NCI-H226 (cell line): ENCODE results near the gene EPHB2.
A peak's percentile ranks its signal among the peaks of the same experiment; 100 is the strongest.

ENCODE experiments used
- DNase-seq: peaks from one replicate; pipeline ENCODE4 v3.0.0-alpha.2; 2015

EPHB2 gene

GRCh38 chr1:22722901-22723550 is 12.4 kb downstream of the EPHB2 start:
- DNase-seq = no peak

GRCh38 chr1:22727873-22728272 is 17.2 kb downstream of the EPHB2 start:
- DNase-seq = no peak

- DNase-seq = no peak
These were observed 18.2 kb downstream of the EPHB2 start for GRCh38 chr1:22728751-22729399.

GRCh38 chr1:22729400-22729773 is 18.7 kb downstream of the EPHB2 start:
- no peak for DNase-seq

- DNase-seq = no peak
These were observed 19.3 kb downstream of the EPHB2 start for GRCh38 chr1:22729912-22730311.

- DNase-seq = peak; percentile 28
These were observed 21.5 kb downstream of the EPHB2 start for GRCh38 chr1:22731924-22732720.

GRCh38 chr1:22733643-22734042 is 23.0 kb downstream of the EPHB2 start:
- no peak for DNase-seq

GRCh38 chr1:22736501-22737080 is 26.0 kb downstream of the EPHB2 start:
- DNase-seq = no peak

GRCh38 chr1:22737374-22738068 is 26.9 kb downstream of the EPHB2 start:
- peak; percentile 69 for DNase-seq

- no peak for DNase-seq
These were observed 27.4 kb downstream of the EPHB2 start for GRCh38 chr1:22738069-22738435.

- peak; percentile 25 for DNase-seq
These were observed 27.9 kb downstream of the EPHB2 start for GRCh38 chr1:22738522-22738921.

GRCh38 chr1:22739648-22740385 is 29.2 kb downstream of the EPHB2 start:
- DNase-seq = peak; percentile 97

- no peak for DNase-seq
These were observed 30.5 kb downstream of the EPHB2 start for GRCh38 chr1:22741118-22741517.

- peak; percentile 96 for DNase-seq
These were observed 35.3 kb downstream of the EPHB2 start for GRCh38 chr1:22745669-22746585.

- DNase-seq = peak; percentile 81
These were observed 36.5 kb downstream of the EPHB2 start for GRCh38 chr1:22747021-22747734.

- DNase-seq = no peak
These were observed 37.1 kb downstream of the EPHB2 start for GRCh38 chr1:22747735-22748073.

- no peak for DNase-seq
These were observed 38.9 kb downstream of the EPHB2 start for GRCh38 chr1:22749503-22749902.

- DNase-seq = peak; percentile 94
These were observed 39.5 kb downstream of the EPHB2 start for GRCh38 chr1:22749919-22750684.

- DNase-seq = peak; percentile 38
These were observed 40.0 kb downstream of the EPHB2 start for GRCh38 chr1:22750685-22751051.

- DNase-seq = no peak
These were observed 40.5 kb downstream of the EPHB2 start for GRCh38 chr1:22751124-22751531.
